Suprapubic skin (tissue), 3 donors: Measurements from ENCODE around the gene PHOX2A.

ENCODE experiments used
- POLR2AphosphoS5 ChIP-seq, 3 donors: sonication (generic); formaldehyde crosslinking; IDR thresholded peaks; one replicate each; pipeline ENCODE4 v1.6.1; 2017; ENCODE audit warnings: antibody characterized with exemption in 3 of 3
- TF ChIP-seq, protein P1 (sequence below), 2 donors: fragments of 200-600 bp in 1 of 2; fragments of 450-650 bp in 1 of 2; sonication (generic) in 1 of 2; IDR thresholded peaks; one replicate each; pipeline ENCODE4 v1.5.1; 2016 to 2019; ENCODE audit warnings: antibody characterized with exemption in 2 of 2, mild to moderate bottlenecking in 1 of 2, moderate library complexity in 1 of 2

- TF ChIP-seq, protein P1, sequence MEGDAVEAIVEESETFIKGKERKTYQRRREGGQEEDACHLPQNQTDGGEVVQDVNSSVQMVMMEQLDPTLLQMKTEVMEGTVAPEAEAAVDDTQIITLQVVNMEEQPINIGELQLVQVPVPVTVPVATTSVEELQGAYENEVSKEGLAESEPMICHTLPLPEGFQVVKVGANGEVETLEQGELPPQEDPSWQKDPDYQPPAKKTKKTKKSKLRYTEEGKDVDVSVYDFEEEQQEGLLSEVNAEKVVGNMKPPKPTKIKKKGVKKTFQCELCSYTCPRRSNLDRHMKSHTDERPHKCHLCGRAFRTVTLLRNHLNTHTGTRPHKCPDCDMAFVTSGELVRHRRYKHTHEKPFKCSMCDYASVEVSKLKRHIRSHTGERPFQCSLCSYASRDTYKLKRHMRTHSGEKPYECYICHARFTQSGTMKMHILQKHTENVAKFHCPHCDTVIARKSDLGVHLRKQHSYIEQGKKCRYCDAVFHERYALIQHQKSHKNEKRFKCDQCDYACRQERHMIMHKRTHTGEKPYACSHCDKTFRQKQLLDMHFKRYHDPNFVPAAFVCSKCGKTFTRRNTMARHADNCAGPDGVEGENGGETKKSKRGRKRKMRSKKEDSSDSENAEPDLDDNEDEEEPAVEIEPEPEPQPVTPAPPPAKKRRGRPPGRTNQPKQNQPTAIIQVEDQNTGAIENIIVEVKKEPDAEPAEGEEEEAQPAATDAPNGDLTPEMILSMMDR (IDR thresholded peaks at IDR 0.05), result no peak
- TF ChIP-seq POLR2AphosphoS5 (IDR thresholded peaks at IDR 0.05), result no peak
Observed at GRCh38 chr11:72259490-72259889, 15.5 kb upstream of the PHOX2A start.
